CD4-positive, alpha-beta T cell treated with Interleukin-15 for 1 hour (primary cell): Measurements from ENCODE around the gene CACNB2.
"Not testable (repeated sequence)": the region's sequence is repeated elsewhere in the genome, so short reads cannot be mapped to it uniquely, and the experiment has no call there.

Experiments used
- DNase-seq: peaks from one replicate; pipeline ENCODE4 v3.0.0-alpha.2; 2020

CACNB2 gene

GRCh38 chr10:18532881-18533535, 392.8 kb downstream of the CACNB2 start:
- DNase-seq: no peak

GRCh38 chr10:18533896-18534295, 393.7 kb downstream of the CACNB2 start:
- no peak for DNase-seq

- no peak for DNase-seq
These were observed 399.1 kb downstream of the CACNB2 start for GRCh38 chr10:18539335-18539734.

GRCh38 chr10:18540195-18540594, 400.0 kb downstream of the CACNB2 start:
- no peak for DNase-seq

GRCh38 chr10:18542832-18543231, 402.6 kb downstream of the CACNB2 start:
- no peak for DNase-seq

GRCh38 chr10:18545621-18546305, 405.5 kb downstream of the CACNB2 start:
- no peak for DNase-seq

GRCh38 chr10:18549105-18549504, 408.9 kb downstream of the CACNB2 start:
- DNase-seq: no peak

- DNase-seq: no peak
These were observed 411.2 kb downstream of the CACNB2 start for GRCh38 chr10:18551473-18551872.

- DNase-seq: no peak
These were observed 414.3 kb downstream of the CACNB2 start for GRCh38 chr10:18554479-18554878.

GRCh38 chr10:18556522-18557147, 416.4 kb downstream of the CACNB2 start:
- no peak for DNase-seq

- no peak for DNase-seq
These were observed 417.7 kb downstream of the CACNB2 start for GRCh38 chr10:18557960-18558359.

GRCh38 chr10:18561861-18562551, 421.8 kb downstream of the CACNB2 start:
- no peak for DNase-seq

- no peak for DNase-seq
These were observed 422.9 kb downstream of the CACNB2 start for GRCh38 chr10:18563003-18563726.

GRCh38 chr10:18565006-18565405, 424.8 kb downstream of the CACNB2 start:
- DNase-seq: no peak

- no peak for DNase-seq
These were observed 426.0 kb downstream of the CACNB2 start for GRCh38 chr10:18566177-18566576.

GRCh38 chr10:18567343-18567856, 427.2 kb downstream of the CACNB2 start:
- DNase-seq: no peak

- not testable (repeated sequence) for DNase-seq
These were observed 430.2 kb downstream of the CACNB2 start for GRCh38 chr10:18570386-18570785.

GRCh38 chr10:18571076-18571475, 430.9 kb downstream of the CACNB2 start:
- DNase-seq: no peak

- no peak for DNase-seq
These were observed 431.6 kb downstream of the CACNB2 start for GRCh38 chr10:18571780-18572179.

- DNase-seq: no peak
These were observed 432.8 kb downstream of the CACNB2 start for GRCh38 chr10:18572959-18573561.

- no peak for DNase-seq
These were observed 436.4 kb downstream of the CACNB2 start for GRCh38 chr10:18576586-18576985.
